ENCODE data around the gene FAM3A.

- TF ChIP-seq CTCF (IDR thresholded peaks at IDR 0.05) = no peak
- peak in 2 of 4 donors; percentile 38 to 58 for TF ChIP-seq POLR2A (IDR thresholded peaks at IDR 0.05)
Observed at GRCh38 chrX:154478728-154479622, 37.1 kb downstream of the FAM3A start, which contains the start of gene LAGE3.

All from esophagus squamous epithelium (tissue), 4 donors.